DOHH2 (cell line): Measurements from ENCODE around the gene RPRM.

Experiments
- H3F3A ChIP-seq: fragments of 200-600 bp; sonication (generic), shearing (Covaris generic); 2 replicates; pipeline ENCODE4 v1.6.0; 2016; ENCODE audit warnings: antibody characterized with exemption, mild to moderate bottlenecking; ENCODE audit not compliant: control insufficient read depth, insufficient read depth
- H3K27ac ChIP-seq: fragments of 200-600 bp; sonication (generic); 2 replicates; pipeline ENCODE4 v1.5.1; 2014; ENCODE audit warnings: low read depth, mild to moderate bottlenecking, low read length, moderate library complexity
- H3K27me3 ChIP-seq: fragments of 200-600 bp; sonication (generic); 2 replicates; pipeline ENCODE4 v1.6.1; 2014; ENCODE audit warnings: mild to moderate bottlenecking, low read length, mixed read lengths; ENCODE audit not compliant: control insufficient read depth
- H3K36me3 ChIP-seq: fragments of 200-600 bp; sonication (generic); 2 replicates; pipeline ENCODE4 v1.6.1; 2014; ENCODE audit warnings: mild to moderate bottlenecking, low read length, moderate library complexity, mixed read lengths; ENCODE audit not compliant: control insufficient read depth
- H3K4me1 ChIP-seq: fragments of 200-600 bp; sonication (generic); 2 replicates; pipeline ENCODE4 v1.6.1; 2014; ENCODE audit warnings: mild to moderate bottlenecking, low read length, mixed read lengths; ENCODE audit not compliant: control insufficient read depth
- H3K4me2 ChIP-seq: fragments of 200-600 bp; sonication (generic); 2 replicates; pipeline ENCODE4 v1.6.0; 2014; ENCODE audit warnings: mild to moderate bottlenecking, low read length, moderate library complexity
- H3K4me3 ChIP-seq: fragments of 200-600 bp; sonication (generic); 2 replicates; pipeline ENCODE4 v1.5.1; 2014; ENCODE audit warnings: mild to moderate bottlenecking, low read length, mixed read lengths
- H3K79me2 ChIP-seq: fragments of 200-600 bp; sonication (generic); 2 replicates; pipeline ENCODE4 v1.6.1; 2014; ENCODE audit warnings: mild to moderate bottlenecking, low read length, mixed read lengths; ENCODE audit not compliant: control insufficient read depth
- H3K9me2 ChIP-seq: fragments of 200-600 bp; sonication (generic); replicated peaks from 2 replicates; pipeline ENCODE4 v1.6.1; 2014; ENCODE audit warnings: mild to moderate bottlenecking, low read length, mixed read lengths; ENCODE audit not compliant: control insufficient read depth
- H3K9me3 ChIP-seq: fragments of 200-600 bp; sonication (generic); 2 replicates; pipeline ENCODE4 v1.6.1; 2014; ENCODE audit warnings: antibody characterized with exemption, low read length, mixed read lengths; ENCODE audit not compliant: control insufficient read depth, insufficient read depth
- H4K20me1 ChIP-seq: fragments of 200-600 bp; sonication (generic); 2 replicates; pipeline ENCODE4 v1.6.0; 2014; ENCODE audit warnings: low read depth, mild to moderate bottlenecking, antibody characterized with exemption, low read length, moderate library complexity; ENCODE audit not compliant: control insufficient read depth, insufficient read depth
- EZH2phosphoT487 ChIP-seq: fragments of 200-600 bp; sonication (generic); IDR thresholded peaks from 2 replicates; pipeline ENCODE4 v1.6.1; 2017; ENCODE audit warnings: borderline replicate concordance, mild to moderate bottlenecking, antibody characterized with exemption, low read length, moderate library complexity, mixed read lengths
- TF ChIP-seq, protein P1 (sequence below): fragments of 200-600 bp; sonication (generic); IDR thresholded peaks from one replicate; pipeline ENCODE4 v1.5.1; 2014; ENCODE audit warnings: antibody characterized with exemption, mild to moderate bottlenecking, low read depth, low read length; ENCODE audit not compliant: poor library complexity, severe bottlenecking

The RPRM gene

DNA sequence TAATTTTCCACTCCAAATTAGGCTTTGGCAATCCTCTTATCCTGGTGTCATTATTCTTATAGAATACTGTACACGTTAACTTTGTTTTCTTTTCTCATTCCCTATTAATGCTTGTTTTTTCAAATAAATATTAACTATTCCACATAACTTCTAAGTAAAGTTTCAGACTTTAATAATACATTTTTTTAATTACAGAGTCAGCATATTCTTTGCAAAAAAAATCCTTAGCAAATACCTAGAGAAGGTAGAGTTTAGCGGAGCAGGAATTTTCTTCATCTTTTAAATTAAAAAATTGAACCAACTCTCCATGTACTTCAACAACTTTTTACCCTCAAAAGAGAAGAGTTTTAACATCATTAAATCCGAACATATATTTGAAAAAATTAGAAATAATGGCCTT is 45.2 kb downstream of the RPRM start:
- TF ChIP-seq, protein P1, sequence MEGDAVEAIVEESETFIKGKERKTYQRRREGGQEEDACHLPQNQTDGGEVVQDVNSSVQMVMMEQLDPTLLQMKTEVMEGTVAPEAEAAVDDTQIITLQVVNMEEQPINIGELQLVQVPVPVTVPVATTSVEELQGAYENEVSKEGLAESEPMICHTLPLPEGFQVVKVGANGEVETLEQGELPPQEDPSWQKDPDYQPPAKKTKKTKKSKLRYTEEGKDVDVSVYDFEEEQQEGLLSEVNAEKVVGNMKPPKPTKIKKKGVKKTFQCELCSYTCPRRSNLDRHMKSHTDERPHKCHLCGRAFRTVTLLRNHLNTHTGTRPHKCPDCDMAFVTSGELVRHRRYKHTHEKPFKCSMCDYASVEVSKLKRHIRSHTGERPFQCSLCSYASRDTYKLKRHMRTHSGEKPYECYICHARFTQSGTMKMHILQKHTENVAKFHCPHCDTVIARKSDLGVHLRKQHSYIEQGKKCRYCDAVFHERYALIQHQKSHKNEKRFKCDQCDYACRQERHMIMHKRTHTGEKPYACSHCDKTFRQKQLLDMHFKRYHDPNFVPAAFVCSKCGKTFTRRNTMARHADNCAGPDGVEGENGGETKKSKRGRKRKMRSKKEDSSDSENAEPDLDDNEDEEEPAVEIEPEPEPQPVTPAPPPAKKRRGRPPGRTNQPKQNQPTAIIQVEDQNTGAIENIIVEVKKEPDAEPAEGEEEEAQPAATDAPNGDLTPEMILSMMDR: no peak
- no peak for TF ChIP-seq EZH2phosphoT487
- no peaks in the 10 kb centered on the region for H3K4me1 ChIP-seq
- no peak overlapping the region for H3K4me3 ChIP-seq
- no peaks in the 10 kb centered on the region for H3K36me3 ChIP-seq
- H3K4me2 ChIP-seq: no peak overlapping the region
- H3K79me2 ChIP-seq: no peaks in the 10 kb centered on the region
- no peaks in the 10 kb centered on the region for H3K27me3 ChIP-seq
- H3F3A ChIP-seq: no peaks in the 10 kb centered on the region
- no peaks in the 10 kb centered on the region for H4K20me1 ChIP-seq
- H3K9me3 ChIP-seq: no peaks in the 10 kb centered on the region
- no peaks in the 10 kb centered on the region for H3K9me2 ChIP-seq
- no peak overlapping the region for H3K27ac ChIP-seq

DNA sequence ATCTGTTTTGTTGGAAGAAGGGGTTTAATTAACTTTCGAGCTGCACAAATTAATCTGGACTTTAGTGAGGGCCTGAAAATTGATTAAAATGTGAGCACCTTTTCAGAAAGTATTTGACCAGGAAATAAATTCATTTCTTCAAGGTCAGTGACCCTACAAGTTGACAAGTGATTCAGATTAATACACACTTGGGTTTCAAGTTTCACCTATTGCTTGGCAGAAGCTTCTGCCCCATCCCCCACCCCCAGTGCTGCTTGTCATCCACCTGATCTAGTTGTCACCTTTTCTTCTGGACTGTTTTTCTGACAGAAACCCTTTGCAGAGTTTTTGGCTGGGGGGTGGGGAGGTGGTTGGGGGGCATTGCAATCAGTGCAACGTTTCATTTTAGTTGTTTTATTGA is 46.2 kb downstream of the RPRM start:
- H3K27me3 ChIP-seq: no peaks in the 10 kb centered on the region
- H3F3A ChIP-seq: no peaks in the 10 kb centered on the region
- H3K4me2 ChIP-seq: no peak overlapping the region
- H3K4me1 ChIP-seq: no peaks in the 10 kb centered on the region
- H3K9me2 ChIP-seq: no peaks in the 10 kb centered on the region
- no peak overlapping the region for H3K4me3 ChIP-seq
- H3K9me3 ChIP-seq: no peaks in the 10 kb centered on the region
- H3K27ac ChIP-seq: no peak overlapping the region
- no peaks in the 10 kb centered on the region for H4K20me1 ChIP-seq
- no peaks in the 10 kb centered on the region for H3K79me2 ChIP-seq
- TF ChIP-seq EZH2phosphoT487: no peak
- TF ChIP-seq, protein P1: no peak
- H3K36me3 ChIP-seq: no peaks in the 10 kb centered on the region

DNA sequence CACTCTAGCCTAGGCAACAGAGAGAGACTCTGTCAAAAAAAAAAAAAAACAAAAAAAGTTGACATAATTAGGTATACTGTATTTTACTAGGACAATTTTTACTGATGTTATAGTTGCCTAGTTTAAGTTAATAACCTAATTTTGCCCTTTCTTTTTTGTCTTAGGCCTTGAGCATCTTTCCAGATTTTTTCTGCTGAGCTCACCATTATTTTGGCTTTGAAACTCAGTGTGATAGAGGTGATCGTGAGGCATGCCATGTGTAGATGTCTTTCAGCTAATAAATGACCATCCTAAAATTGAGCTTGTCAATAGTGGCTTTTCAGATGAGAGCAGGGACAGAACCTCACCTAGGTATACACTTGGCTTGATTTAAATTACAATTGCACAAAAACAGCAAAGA is 47.4 kb downstream of the RPRM start:
- Histone ChIP-seq H3K4me1 (no peaks in the 10 kb centered on the region), H3F3A (no peaks in the 10 kb centered on the region), H3K9me3 (no peaks in the 10 kb centered on the region), H3K36me3 (no peaks in the 10 kb centered on the region), H3K9me2 (no peaks in the 10 kb centered on the region), H3K4me2 (no peak overlapping the region), H3K4me3 (no peak overlapping the region), H3K27ac (no peak overlapping the region), H3K79me2 (no peaks in the 10 kb centered on the region), H4K20me1 (no peaks in the 10 kb centered on the region), H3K27me3 (no peaks in the 10 kb centered on the region)
- TF ChIP-seq EZH2phosphoT487: no peak
